Measurements from ENCODE around the gene TNFRSF1B.

The TNFRSF1B gene

DNA sequence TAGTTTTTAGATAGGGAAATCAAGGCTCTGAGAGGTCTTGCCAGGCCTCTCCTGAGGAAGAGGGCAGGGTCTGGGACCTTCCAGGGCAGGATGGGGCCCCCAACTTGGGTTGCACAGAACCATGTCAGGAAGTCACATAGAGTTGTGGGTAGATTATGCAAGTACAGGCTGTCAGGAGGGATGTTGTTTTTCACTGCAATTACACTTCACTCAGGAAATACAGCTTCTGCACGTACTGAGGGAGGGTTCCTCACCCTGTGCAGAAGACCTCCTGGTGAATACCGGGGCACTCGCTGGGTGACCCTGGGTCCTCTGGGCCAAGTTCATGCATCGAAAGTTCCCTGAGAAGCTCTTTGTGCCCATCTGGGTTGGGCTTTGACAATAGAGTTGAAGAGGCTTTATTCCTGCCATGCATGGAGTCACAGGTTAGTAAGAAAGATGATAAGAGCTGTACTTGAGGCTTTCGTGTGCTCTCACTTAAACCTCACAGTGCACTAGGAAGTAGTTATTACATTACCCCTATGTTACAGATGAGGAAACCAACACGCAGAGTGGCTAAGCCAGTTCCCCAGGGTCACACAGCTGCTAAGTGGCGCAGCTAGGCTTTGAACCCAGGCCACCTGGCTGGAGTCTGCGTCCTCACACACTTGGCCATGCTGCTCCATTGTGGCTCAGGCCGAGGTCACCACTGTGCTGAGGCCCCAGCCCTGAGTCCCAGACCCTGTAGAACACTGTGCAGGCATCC, 16.2 kb upstream of the TNFRSF1B start:
- H3K18ac ChIP-seq (ENCODE audit: low read length), result no peak overlapping the region
- no peak overlapping the region for H4K8ac ChIP-seq (ENCODE audit: low read depth, low read length)
- no CpG with 5 or more reads among the region's 9 CpGs for WGBS, 2 donors (ENCODE audit: extremely low coverage in 2 of 2, insufficient read length in 2 of 2, insufficient replicate concordance in 1 of 2)
- H3K4me2 ChIP-seq (ENCODE audit: insufficient read depth, low read length, poor library complexity, severe bottlenecking), result no peak overlapping the region
- no peak overlapping the region for H2BK12ac ChIP-seq (ENCODE audit: low read length)
- no peaks in the 10 kb centered on the region for H3K79me1 ChIP-seq (ENCODE audit: low read depth, low read length)
- peaks cover 0 to 4% of the 10 kb centered on the region in 2 donors for H3K9me3 ChIP-seq (replicated peaks in 1 of 2; ENCODE audit: control insufficient read depth in 2 of 2, insufficient read depth in 1 of 2, low read depth in 1 of 2, low read length in 2 of 2)
- no peak for DNase-seq (ENCODE audit: low spot score)
- no peaks in the 10 kb centered on the region for H3K36me3 ChIP-seq (replicated peaks in 1 of 2; ENCODE audit: control insufficient read depth in 2 of 2, insufficient read depth in 2 of 2, low read length in 2 of 2)
- no peak overlapping the region for H3K23ac ChIP-seq (ENCODE audit: low read depth, low read length, poor library complexity)
- no peak overlapping the region for H2AK5ac ChIP-seq (ENCODE audit: low read depth, low read length)
- no peak overlapping the region for H3K4me3 ChIP-seq (ENCODE audit: low read length in 2 of 2)
- no peak overlapping the region for H3K4ac ChIP-seq (ENCODE audit: low read length)
- H2BK5ac ChIP-seq (ENCODE audit: low read length), result no peak overlapping the region
- no peak overlapping the region for H2AFZ ChIP-seq (ENCODE audit: low read length)
- no peak overlapping the region for H3K9ac ChIP-seq (ENCODE audit: low read depth, low read length, poor library complexity)
- H4K91ac ChIP-seq (ENCODE audit: low read depth, low read length, poor library complexity), result no peak overlapping the region
- H3K4me1 ChIP-seq (ENCODE audit: control insufficient read depth in 2 of 2, insufficient read depth in 1 of 2, low read depth in 1 of 2, low read length in 2 of 2), result peaks cover 3 to 7% of the 10 kb centered on the region in 2 donors
- H3K14ac ChIP-seq (ENCODE audit: low read length), result no peak overlapping the region
- no peak overlapping the region for H2BK120ac ChIP-seq (ENCODE audit: low read depth, low read length)
- H2BK15ac ChIP-seq (ENCODE audit: low read length), result no peak overlapping the region
- no peak overlapping the region for H3K27ac ChIP-seq (replicated peaks; ENCODE audit: low read length)
- peaks cover 0 to 7% (median 0%) of the 10 kb centered on the region in 3 experiments for H3K27me3 ChIP-seq (ENCODE audit: control insufficient read depth in 3 of 3, insufficient read depth in 3 of 3, low read depth in 1 of 3, low read length in 3 of 3)

DNA sequence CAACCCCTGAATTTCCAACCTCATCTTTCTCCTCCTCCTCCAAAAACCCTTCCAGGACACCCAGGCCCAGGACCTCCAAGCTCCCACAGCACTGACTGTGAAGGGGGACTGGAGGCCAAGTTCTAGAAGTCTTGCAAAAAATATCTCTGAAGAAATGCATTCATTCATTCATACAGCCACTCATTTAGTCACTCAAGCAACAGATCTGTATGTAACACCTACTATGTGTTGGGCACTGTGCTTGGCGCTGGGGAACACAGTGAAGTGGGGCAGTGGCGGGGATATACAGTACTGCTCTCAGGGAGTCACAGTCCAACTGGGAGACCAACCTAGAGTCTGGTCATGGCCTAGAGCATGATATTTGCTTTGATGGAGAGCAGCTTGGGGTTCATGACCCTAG, 15.3 kb upstream of the TNFRSF1B start:
- H3K23ac ChIP-seq (ENCODE audit: low read depth, low read length, poor library complexity), result no peak overlapping the region
- peaks cover 0 to 4% of the 10 kb centered on the region in 2 donors for H3K9me3 ChIP-seq (replicated peaks in 1 of 2; ENCODE audit: control insufficient read depth in 2 of 2, insufficient read depth in 1 of 2, low read depth in 1 of 2, low read length in 2 of 2)
- no CpG with 5 or more reads among the region's 2 CpGs for WGBS, 2 donors (ENCODE audit: extremely low coverage in 2 of 2, insufficient read length in 2 of 2, insufficient replicate concordance in 1 of 2)
- no peaks in the 10 kb centered on the region for H3K36me3 ChIP-seq (replicated peaks in 1 of 2; ENCODE audit: control insufficient read depth in 2 of 2, insufficient read depth in 2 of 2, low read length in 2 of 2)
- H2BK120ac ChIP-seq (ENCODE audit: low read depth, low read length), result no peak overlapping the region
- DNase-seq (ENCODE audit: low spot score), result no peak
- no peak overlapping the region for H3K18ac ChIP-seq (ENCODE audit: low read length)
- H4K8ac ChIP-seq (ENCODE audit: low read depth, low read length), result no peak overlapping the region
- H3K9ac ChIP-seq (ENCODE audit: low read depth, low read length, poor library complexity), result no peak overlapping the region
- no peak overlapping the region for H2BK12ac ChIP-seq (ENCODE audit: low read length)
- no peak overlapping the region for H3K4me2 ChIP-seq (ENCODE audit: insufficient read depth, low read length, poor library complexity, severe bottlenecking)
- H3K14ac ChIP-seq (ENCODE audit: low read length), result no peak overlapping the region
- H3K79me1 ChIP-seq (ENCODE audit: low read depth, low read length), result no peaks in the 10 kb centered on the region
- no peak overlapping the region for H2AK5ac ChIP-seq (ENCODE audit: low read depth, low read length)
- no peak overlapping the region for H3K27ac ChIP-seq (replicated peaks; ENCODE audit: low read length)
- H3K4me3 ChIP-seq (ENCODE audit: low read length in 2 of 2), result no peak overlapping the region
- H2AFZ ChIP-seq (ENCODE audit: low read length), result no peak overlapping the region
- no peak overlapping the region for H2BK5ac ChIP-seq (ENCODE audit: low read length)
- H3K27me3 ChIP-seq (ENCODE audit: control insufficient read depth in 3 of 3, insufficient read depth in 3 of 3, low read depth in 1 of 3, low read length in 3 of 3), result peaks cover 0 to 7% (median 0%) of the 10 kb centered on the region in 3 experiments
- H3K4ac ChIP-seq (ENCODE audit: low read length), result no peak overlapping the region
- H3K4me1 ChIP-seq (ENCODE audit: control insufficient read depth in 2 of 2, insufficient read depth in 1 of 2, low read depth in 1 of 2, low read length in 2 of 2), result peaks cover 3 to 7% of the 10 kb centered on the region in 2 donors
- H4K91ac ChIP-seq (ENCODE audit: low read depth, low read length, poor library complexity), result no peak overlapping the region
- H2BK15ac ChIP-seq (ENCODE audit: low read length), result no peak overlapping the region

DNA sequence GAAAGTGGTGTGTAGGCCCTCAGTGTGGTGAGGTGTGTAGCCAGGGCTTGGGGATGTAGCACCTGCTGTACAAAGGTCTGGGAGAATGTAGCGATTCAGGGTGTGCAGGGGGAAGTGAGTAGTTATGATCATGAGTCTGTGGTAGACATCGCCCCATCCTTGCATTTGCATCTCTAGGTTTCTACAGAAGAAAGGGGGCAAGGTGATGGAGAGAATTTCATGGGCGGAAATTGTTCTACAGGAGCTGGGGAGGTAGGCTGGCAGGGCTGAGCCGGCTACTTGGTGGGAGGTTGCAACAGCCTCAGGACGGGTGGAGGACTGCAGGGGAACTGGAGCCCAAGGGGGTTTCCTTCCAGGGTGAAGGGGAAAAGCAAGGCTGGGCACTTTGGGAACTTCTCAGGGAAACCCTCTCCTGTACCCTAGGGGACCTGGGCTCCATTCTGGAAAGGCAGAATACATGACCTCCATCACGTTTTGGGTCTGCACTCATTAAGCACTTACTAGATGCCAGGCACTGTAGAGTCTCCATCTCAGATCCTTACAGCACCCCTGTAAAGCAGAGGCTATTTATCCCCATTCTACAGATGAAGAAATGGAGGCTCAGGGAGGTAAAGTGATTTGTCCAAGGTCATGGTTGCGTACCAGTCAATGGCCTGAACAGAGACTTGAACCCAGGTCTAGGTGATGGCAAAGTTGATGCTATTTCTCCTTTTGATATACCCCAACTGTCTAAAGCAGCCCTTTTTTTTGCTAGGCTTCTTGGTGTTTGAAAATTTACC, 14.5 kb upstream of the TNFRSF1B start:
- Histone ChIP-seq H3K79me1 (ENCODE audit: low read depth, low read length) (no peaks in the 10 kb centered on the region), H3K23ac (ENCODE audit: low read depth, low read length, poor library complexity) (no peak overlapping the region), H4K91ac (ENCODE audit: low read depth, low read length, poor library complexity) (no peak overlapping the region), H2BK15ac (ENCODE audit: low read length) (peak overlapping the region; percentile 62), H2AFZ (ENCODE audit: low read length) (no peak overlapping the region), H3K14ac (ENCODE audit: low read length) (no peak overlapping the region), H3K36me3 (replicated peaks in 1 of 2; ENCODE audit: control insufficient read depth in 2 of 2, insufficient read depth in 2 of 2, low read length in 2 of 2) (no peaks in the 10 kb centered on the region), H3K27ac (replicated peaks; ENCODE audit: low read length) (no peak overlapping the region), H3K9me3 (replicated peaks in 1 of 2; ENCODE audit: control insufficient read depth in 2 of 2, insufficient read depth in 1 of 2, low read depth in 1 of 2, low read length in 2 of 2) (peaks cover 0 to 4% of the 10 kb centered on the region in 2 donors), H3K9ac (ENCODE audit: low read depth, low read length, poor library complexity) (no peak overlapping the region), H3K4me1 (ENCODE audit: control insufficient read depth in 2 of 2, insufficient read depth in 1 of 2, low read depth in 1 of 2, low read length in 2 of 2) (peaks cover 1 to 2% of the 10 kb centered on the region in 2 donors), H4K8ac (ENCODE audit: low read depth, low read length) (no peak overlapping the region), H3K27me3 (ENCODE audit: control insufficient read depth in 3 of 3, insufficient read depth in 3 of 3, low read depth in 1 of 3, low read length in 3 of 3) (peaks cover 0 to 7% (median 0%) of the 10 kb centered on the region in 3 experiments), H3K4me3 (ENCODE audit: low read length in 2 of 2) (no peak overlapping the region), H3K4me2 (ENCODE audit: insufficient read depth, low read length, poor library complexity, severe bottlenecking) (no peak overlapping the region), H3K4ac (ENCODE audit: low read length) (no peak overlapping the region), H2AK5ac (ENCODE audit: low read depth, low read length) (peak overlapping the region; percentile 36), H2BK5ac (ENCODE audit: low read length) (no peak overlapping the region), H3K18ac (ENCODE audit: low read length) (no peak overlapping the region), H2BK12ac (ENCODE audit: low read length) (no peak overlapping the region), H2BK120ac (ENCODE audit: low read depth, low read length) (no peak overlapping the region)
- no peak for DNase-seq (ENCODE audit: low spot score)
- WGBS, 2 donors (ENCODE audit: extremely low coverage in 2 of 2, insufficient read length in 2 of 2, insufficient replicate concordance in 1 of 2), result no CpG with 5 or more reads among the region's 7 CpGs

DNA sequence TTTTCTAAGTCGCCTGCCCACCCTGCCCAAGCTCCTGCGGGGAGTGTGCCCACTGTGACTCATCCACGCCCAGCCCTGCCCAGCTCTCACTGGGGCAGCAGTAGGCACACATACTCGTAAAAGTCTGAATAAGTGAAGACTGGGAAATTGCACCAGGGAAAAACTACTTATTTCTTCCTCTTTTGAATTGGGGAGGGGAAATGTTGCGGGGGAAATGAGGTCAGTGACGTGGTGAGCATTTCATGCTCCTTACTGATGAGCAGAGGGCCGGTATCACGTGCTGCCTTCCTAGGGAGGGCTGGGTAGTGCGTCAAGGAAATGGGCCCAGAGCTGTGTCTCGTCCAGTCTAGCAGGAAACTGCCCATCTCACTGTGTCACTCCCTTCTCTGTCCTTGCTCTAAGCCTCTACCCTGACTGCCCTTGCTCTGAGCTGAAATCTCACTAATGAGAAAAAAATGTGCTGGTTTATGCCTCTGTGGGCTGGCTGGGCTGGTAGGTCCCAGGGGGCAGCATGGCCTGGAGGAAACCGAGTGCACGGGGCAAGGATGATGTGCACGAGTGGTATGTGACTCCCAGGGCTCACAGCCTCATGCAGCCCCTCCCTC, 13.5 kb upstream of the TNFRSF1B start:
- Histone ChIP-seq H3K4me1 (ENCODE audit: control insufficient read depth in 2 of 2, insufficient read depth in 1 of 2, low read depth in 1 of 2, low read length in 2 of 2) (peaks cover 4 to 7% of the 10 kb centered on the region in 2 donors), H3K27me3 (ENCODE audit: control insufficient read depth in 3 of 3, insufficient read depth in 3 of 3, low read depth in 1 of 3, low read length in 3 of 3) (peaks cover 0 to 7% (median 0%) of the 10 kb centered on the region in 3 experiments), H3K36me3 (replicated peaks in 1 of 2; ENCODE audit: control insufficient read depth in 2 of 2, insufficient read depth in 2 of 2, low read length in 2 of 2) (no peaks in the 10 kb centered on the region), H2BK15ac (ENCODE audit: low read length) (peak overlapping the region; percentile 62), H3K4me2 (ENCODE audit: insufficient read depth, low read length, poor library complexity, severe bottlenecking) (no peak overlapping the region), H2AK5ac (ENCODE audit: low read depth, low read length) (peak overlapping the region; percentile 36), H2AFZ (ENCODE audit: low read length) (no peak overlapping the region), H2BK12ac (ENCODE audit: low read length) (peak overlapping the region; percentile 14), H3K9ac (ENCODE audit: low read depth, low read length, poor library complexity) (no peak overlapping the region), H3K79me1 (ENCODE audit: low read depth, low read length) (no peaks in the 10 kb centered on the region), H3K27ac (replicated peaks; ENCODE audit: low read length) (no peak overlapping the region), H3K18ac (ENCODE audit: low read length) (no peak overlapping the region), H3K4me3 (ENCODE audit: low read length in 2 of 2) (no peak overlapping the region), H3K14ac (ENCODE audit: low read length) (no peak overlapping the region), H4K91ac (ENCODE audit: low read depth, low read length, poor library complexity) (no peak overlapping the region), H3K4ac (ENCODE audit: low read length) (no peak overlapping the region), H3K9me3 (replicated peaks in 1 of 2; ENCODE audit: control insufficient read depth in 2 of 2, insufficient read depth in 1 of 2, low read depth in 1 of 2, low read length in 2 of 2) (peaks cover 0 to 4% of the 10 kb centered on the region in 2 donors), H4K8ac (ENCODE audit: low read depth, low read length) (no peak overlapping the region), H2BK120ac (ENCODE audit: low read depth, low read length) (no peak overlapping the region), H2BK5ac (ENCODE audit: low read length) (no peak overlapping the region), H3K23ac (ENCODE audit: low read depth, low read length, poor library complexity) (peak overlapping the region; percentile 80)
- no CpG with 5 or more reads among the region's 13 CpGs for WGBS, 2 donors (ENCODE audit: extremely low coverage in 2 of 2, insufficient read length in 2 of 2, insufficient replicate concordance in 1 of 2)
- DNase-seq (ENCODE audit: low spot score), result no peak

All from neuronal stem cell (in vitro differentiated cells).